CD4-positive, alpha-beta T cell treated with Interleukin-6 at 100 ng/mL for 8 hours (primary cell): ENCODE results near the gene ADAP1.

Source experiments
- DNase-seq: peaks from one replicate; pipeline ENCODE4 v3.0.0-alpha.2; 2020; ENCODE audit warnings: mixed read lengths, low spot score

ADAP1 gene

GRCh38 chr7:922334-923107 is 32.0 kb downstream of the ADAP1 start:
- DNase-seq = no peak

GRCh38 chr7:921581-922333 is 32.7 kb downstream of the ADAP1 start:
- no peak for DNase-seq

DNA sequence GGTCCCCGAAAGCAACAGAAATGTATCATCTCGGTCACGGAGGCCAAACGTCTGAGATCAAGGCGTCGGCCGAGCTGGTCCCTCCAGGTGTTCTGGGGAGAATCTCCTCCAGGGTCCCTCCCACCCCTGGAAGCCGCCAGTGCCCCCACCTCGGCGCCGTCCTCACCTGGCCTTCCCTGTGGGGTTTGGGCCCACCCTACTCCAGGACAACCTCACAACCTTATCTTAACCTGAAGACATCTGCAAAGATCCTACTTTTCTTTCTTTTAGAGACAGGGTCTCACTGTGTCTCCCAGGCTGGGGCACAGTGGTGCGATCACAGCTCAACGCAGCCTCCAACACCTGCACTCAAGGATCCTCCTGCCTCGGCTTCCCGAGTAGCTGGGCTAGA is 33.4 kb downstream of the ADAP1 start:
- no peak for DNase-seq

GRCh38 chr7:920351-921070 is 34.0 kb downstream of the ADAP1 start:
- no peak for DNase-seq

DNA sequence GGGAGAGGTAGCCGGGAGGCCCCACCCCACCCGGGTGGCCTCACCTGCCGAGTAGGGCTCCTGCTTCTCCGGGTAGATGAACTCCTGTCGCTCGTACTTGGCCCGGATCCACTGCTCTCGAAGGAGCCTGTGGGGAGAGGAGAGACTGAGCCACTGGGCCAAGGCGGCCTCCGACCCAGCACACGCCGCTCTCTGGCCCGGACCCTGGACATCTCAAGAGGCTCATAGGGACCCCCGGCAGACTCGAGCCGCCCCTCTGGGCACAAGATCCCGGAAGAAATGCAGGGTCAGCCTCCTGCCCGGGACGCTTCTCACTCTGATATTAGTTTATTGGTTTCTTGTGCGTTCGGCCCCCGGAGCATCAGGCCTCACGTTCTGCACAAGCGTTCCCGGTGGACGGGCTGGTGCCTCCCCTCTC is 34.5 kb downstream of the ADAP1 start:
- DNase-seq = no peak

DNA sequence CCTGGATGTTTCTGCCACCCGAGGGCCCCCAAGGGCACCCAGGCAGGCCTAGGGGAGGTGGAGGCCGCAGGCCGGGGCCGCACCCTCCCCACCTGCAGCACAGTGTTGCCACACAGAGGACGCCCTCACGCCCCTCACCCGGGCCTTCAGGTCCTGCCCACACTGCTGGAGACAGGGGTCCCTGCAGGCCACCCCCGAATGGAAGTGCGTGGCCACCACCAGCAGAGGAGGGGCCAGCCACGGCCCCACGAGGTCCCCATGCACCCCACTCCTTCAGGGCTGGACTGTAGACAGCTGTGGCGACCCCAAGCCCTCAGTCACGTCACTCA is 35.4 kb downstream of the ADAP1 start:
- DNase-seq = no peak

DNA sequence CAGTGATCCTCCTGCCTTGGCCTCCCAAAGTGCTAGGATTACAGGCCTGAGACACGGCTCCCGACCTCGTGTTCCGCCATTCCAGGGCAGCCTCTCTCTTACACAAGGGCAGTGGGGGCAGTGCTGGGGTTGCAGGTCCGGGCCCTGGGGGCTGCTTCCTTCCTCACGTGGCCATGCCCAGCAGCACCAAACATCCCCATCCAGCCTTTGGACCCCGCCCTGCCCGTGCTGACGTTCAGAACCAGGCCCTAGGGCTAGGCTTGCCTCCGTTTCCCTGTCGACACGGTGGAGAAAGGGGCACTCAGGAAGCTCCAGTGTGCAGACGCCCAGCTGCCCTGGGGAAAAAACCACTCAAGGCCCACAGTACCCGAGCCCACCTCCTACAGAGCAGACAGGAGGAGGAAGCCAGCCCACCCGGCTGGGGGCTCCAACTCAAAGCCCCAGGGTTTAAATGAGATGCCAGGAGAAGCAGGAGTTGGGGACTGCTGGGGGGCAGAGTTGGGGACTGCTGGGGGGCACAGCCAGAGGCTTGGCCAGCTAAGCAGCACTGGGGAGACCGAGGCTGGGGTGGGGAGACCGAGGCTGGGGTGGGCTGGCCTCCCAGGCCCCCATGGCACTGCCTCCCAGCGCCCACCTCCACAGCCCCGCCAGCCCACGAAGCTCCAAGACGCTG is 35.9 kb downstream of the ADAP1 start:
- no peak for DNase-seq

DNA sequence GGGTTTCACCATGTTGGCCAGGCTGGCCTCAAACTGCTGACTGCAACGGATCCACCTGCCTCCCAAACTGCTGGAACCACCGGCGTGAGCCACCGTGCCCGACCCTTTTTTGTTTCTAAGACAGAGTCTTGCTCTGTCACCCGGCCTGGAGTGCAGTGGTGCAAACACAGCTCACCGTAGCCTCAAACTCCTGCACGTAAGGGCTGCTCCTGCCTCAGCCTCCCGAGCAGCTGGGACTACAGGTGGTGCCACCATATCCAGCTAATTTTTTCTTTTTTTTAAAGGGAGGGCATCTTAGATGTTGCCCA is 36.4 kb downstream of the ADAP1 start:
- DNase-seq = no peak

DNA sequence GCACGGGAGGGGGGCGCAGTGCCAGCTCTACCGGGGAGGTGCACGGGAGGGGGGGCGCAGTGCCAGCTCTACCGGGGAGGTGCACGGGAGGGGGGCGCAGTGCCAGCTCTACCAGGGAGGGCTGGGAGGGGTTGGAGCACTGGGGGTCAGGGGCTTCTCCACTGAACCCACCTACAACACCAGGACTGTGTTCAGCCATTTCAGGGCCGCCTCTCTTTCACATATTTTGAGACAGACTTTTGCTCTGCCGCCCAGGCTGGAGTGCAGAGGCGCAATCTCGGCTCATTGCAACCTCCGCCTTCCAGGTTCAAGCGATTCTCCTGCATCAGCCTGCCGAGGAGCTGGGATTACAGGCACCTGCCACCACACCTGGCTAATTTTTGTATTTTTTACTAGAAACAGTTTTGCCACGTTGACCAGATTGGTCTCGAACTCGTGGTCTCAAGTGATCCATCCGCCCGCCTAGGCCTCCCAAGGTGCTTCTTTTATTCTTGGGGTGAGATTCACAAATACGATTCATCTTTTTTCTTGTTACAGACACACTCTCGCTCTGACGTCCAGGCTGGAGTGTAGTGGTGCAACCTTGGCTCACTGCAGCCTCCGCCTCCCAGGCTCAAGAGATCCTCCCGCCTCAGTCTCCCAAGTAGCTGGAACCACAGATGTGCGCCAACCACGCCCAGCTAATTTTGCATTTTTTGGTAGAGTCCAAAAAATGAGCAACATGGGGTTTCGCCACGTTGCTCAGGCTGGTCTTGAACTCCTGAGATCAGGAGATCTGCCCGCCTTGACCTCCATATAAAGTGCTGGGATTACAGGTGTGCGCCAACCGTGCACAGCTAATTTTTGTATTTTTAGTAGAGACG is 37.0 kb downstream of the ADAP1 start:
- no peak for DNase-seq

DNA sequence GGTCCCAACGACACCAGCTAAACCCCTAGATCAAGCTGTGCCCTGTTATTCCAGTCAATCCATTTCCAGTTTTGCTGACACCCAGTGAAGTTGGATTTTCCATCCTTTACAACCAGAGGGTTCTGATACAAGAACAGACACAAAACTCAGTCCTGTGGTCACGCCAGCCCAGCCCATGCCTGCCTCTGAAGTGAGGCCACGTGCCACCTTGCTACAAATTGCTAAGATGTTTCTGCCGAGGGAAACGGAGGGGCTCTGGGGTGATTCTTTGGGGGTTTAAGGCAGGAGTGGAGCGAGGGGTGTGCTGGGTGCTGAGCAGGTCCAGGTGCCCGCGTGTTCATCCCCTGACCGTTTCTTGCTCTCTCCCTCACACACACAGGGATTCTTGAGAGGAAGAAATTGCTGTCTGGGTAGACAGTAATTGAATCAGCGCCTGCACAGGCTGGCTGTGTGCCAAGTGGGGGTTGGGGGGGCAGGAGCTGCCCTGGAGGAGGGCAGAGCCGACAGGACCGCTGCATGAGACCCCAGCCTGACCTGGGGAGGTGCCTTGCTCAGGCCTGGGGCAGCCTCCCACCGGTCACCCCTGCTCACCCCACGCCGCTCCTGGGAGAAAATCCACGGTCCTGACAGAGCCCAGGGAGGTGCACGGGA is 38.1 kb downstream of the ADAP1 start:
- DNase-seq = no peak

DNA sequence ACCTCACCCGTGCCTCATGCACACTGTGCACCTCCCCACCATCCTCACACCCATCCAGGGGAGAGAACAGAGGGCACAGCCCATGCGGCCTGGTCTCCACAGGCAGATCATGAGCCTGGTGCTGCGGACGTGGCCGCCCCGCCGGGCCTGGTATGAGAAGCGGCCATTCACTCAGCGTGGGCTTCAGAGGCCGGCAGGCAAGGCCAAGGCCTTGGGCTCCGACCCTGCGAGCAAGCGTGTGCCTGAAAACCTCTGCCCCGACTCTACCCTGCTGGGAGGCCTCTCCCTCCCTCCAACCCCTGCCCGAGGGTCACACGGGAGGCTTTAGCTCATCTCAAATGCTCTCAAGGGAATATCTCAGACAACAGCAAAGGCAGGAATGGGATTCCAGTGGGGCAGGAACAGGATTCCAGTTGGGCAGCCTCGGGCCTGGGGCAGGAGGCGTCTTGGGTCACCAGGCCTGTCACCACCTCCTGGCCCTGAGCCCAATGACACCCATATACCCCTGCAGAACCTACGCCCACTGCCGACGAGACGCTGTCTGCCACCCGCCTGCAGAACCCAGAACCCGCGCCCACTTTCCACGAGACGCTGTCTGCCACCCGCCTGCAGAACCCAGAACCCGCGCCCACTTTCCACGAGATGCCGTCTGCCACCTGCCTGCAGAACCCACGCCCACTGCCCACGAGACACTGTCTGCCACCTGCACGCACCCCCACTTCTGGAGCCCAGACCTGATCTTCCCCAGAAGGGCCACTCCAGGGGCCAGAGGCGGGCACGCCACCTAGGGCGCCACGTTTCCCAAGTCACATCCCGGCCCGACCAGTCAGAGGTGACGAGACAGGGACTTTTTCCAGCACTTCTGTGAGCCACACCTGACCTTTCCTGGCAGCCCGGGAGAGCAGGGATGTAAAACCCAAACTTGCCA is 38.9 kb downstream of the ADAP1 start:
- no peak for DNase-seq

GRCh38 chr7:914521-915194 is 39.8 kb downstream of the ADAP1 start:
- no peak for DNase-seq

GRCh38 chr7:913736-914520 is 40.6 kb downstream of the ADAP1 start:
- DNase-seq = no peak

- no peak for DNase-seq
These were observed 42.5 kb downstream of the ADAP1 start for GRCh38 chr7:911791-912480.

GRCh38 chr7:910931-911431 is 43.5 kb downstream of the ADAP1 start:
- no peak for DNase-seq

- no peak for DNase-seq
These were observed 44.0 kb downstream of the ADAP1 start for GRCh38 chr7:910441-910861.

GRCh38 chr7:909358-910329 is 44.8 kb downstream of the ADAP1 start:
- peak; percentile 21 for DNase-seq
